AG04449 (cell line): Measurements from ENCODE around the gene NDUFB8.

Source experiments
- CTCF ChIA-PET: fragments of 350-600 bp; formaldehyde crosslinking; extraction: SDS; loops from one replicate; lab custom pipeline; 2021; ENCODE audit warnings: antibody characterized with exemption; lab: Yijun Ruan, JAX
- POLR2A ChIA-PET: fragments of 400-600, 350-600 bp; formaldehyde crosslinking; extraction: SDS; loops from one replicate; lab custom pipeline; 2020; ENCODE audit warnings: antibody characterized with exemption, inconsistent platforms; lab: Yijun Ruan, JAX
- DNase-seq: peaks from one replicate; pipeline ENCODE4 v3.0.0-alpha.2; 2010; ENCODE audit warnings: low read depth, low spot score
- H3K4me3 ChIP-seq: 2 replicates; pipeline ENCODE4 v1.5.1; 2011; ENCODE audit warnings: low read depth, mild to moderate bottlenecking, control low read depth, low read length
- CTCF ChIP-seq: IDR thresholded peaks from one replicate; pipeline ENCODE4 v1.5.1; 2011; ENCODE audit warnings: mild to moderate bottlenecking, moderate library complexity, low read length, control low read depth, inconsistent platforms; ENCODE audit not compliant: insufficient read depth; ENCODE audit errors: missing control alignments

The NDUFB8 gene

GRCh38 chr10:100508266-100508665, 21.4 kb downstream of the NDUFB8 start:
- DNase-seq: no peak
- ChIA-PET POLR2A (no interaction called here), CTCF (interaction anchor here (1.0 to 27.2 kb wide), 30 partner anchors 11 to 823 kb away, joined by 3 to 555 read pairs (median 7); partner anchors contain the start of genes HIF1AN, PKD2L1, SCD and SEC31B)
- no peak for TF ChIP-seq CTCF
- H3K4me3 ChIP-seq: no peak overlapping the region

- TF ChIP-seq CTCF: no peak
- ChIA-PET CTCF (interaction anchor here (0.6 to 27.2 kb wide), 16 partner anchors 8 to 372 kb away, joined by 3 to 555 read pairs (median 10); partner anchors contain the start of genes HIF1AN, PKD2L1, SCD and SEC31B), POLR2A (no interaction called here)
- no peak for DNase-seq
- H3K4me3 ChIP-seq: no peak overlapping the region
Measured at GRCh38 chr10:100507357-100507732, 22.3 kb downstream of the NDUFB8 start.

GRCh38 chr10:100506596-100507356, 22.9 kb downstream of the NDUFB8 start:
- H3K4me3 ChIP-seq: no peak overlapping the region
- TF ChIP-seq CTCF: no peak
- DNase-seq: no peak
- ChIA-PET CTCF (interaction anchor here (0.6 to 27.2 kb wide), 17 partner anchors 9 to 372 kb away, joined by 3 to 555 read pairs (median 9); partner anchors contain the start of genes HIF1AN, PKD2L1, SCD and SEC31B), POLR2A (no interaction called here)

GRCh38 chr10:100505164-100505563, 24.5 kb downstream of the NDUFB8 start:
- no peak for TF ChIP-seq CTCF
- CTCF ChIA-PET: interaction anchor here (1.3 to 27.2 kb wide), 8 partner anchors 8 to 373 kb away, joined by 5 to 555 read pairs (median 122); partner anchors contain the start of genes PKD2L1, SCD and SEC31B

GRCh38 chr10:100504096-100504495, 25.6 kb downstream of the NDUFB8 start:
- H3K4me3 ChIP-seq: no peak overlapping the region
- no peak for DNase-seq
- ChIA-PET CTCF (interaction anchor here (1.3 to 27.2 kb wide), 6 partner anchors 16 to 201 kb away, joined by 4 to 555 read pairs (median 288); partner anchors contain the start of genes PKD2L1, SCD and SEC31B), POLR2A (interaction anchor here (1.2 to 1.3 kb wide), 2 partner anchors 22 to 131 kb away, joined by 3 to 4 read pairs; no protein-coding TSS in a partner anchor)
- TF ChIP-seq CTCF: no peak

More at GRCh38 chr10:100505164-100505563, 24.5 kb downstream of the NDUFB8 start:
- POLR2A ChIA-PET: interaction anchor here (0.6 to 1.3 kb wide), 3 partner anchors 23 to 71 kb away, joined by 3 to 4 read pairs (median 3); partner anchors contain the start of gene HIF1AN
- no peak for DNase-seq
- no peak overlapping the region for H3K4me3 ChIP-seq

- DNase-seq: no peak
- no peak for TF ChIP-seq CTCF
- POLR2A ChIA-PET: no interaction called here
- CTCF ChIA-PET: interaction anchor here (1.1 to 27.2 kb wide), 5 partner anchors 16 to 200 kb away, joined by 3 to 555 read pairs (median 422); partner anchors contain the start of genes PKD2L1 and SCD
- no peak overlapping the region for H3K4me3 ChIP-seq
Measured at GRCh38 chr10:100502926-100503494, 26.7 kb downstream of the NDUFB8 start.
